Dendritic cell treated with granulocyte-macrophage colony-stimulating factor and Interleukin-4, amounts not matched to agents 40 ng/mL and 50 ng/mL, for 4 days (primary cell): ENCODE measurements around the gene PIK3R2.
"Not testable (repeated sequence)": the region's sequence is repeated elsewhere in the genome, so short reads cannot be mapped to it uniquely, and the experiment has no call there.

ENCODE experiments used
- H3K27ac Mint-ChIP-seq: one replicate; pipeline ENCODE4 v1.8.0; 2022; ENCODE audit warnings: mild to moderate bottlenecking, mixed read lengths
- H3K27me3 Mint-ChIP-seq: one replicate; pipeline ENCODE4 v1.8.0; 2022; ENCODE audit warnings: mild to moderate bottlenecking, mixed read lengths
- H3K36me3 Mint-ChIP-seq: one replicate; pipeline ENCODE4 v1.8.0; 2022; ENCODE audit warnings: low read depth, mixed read lengths
- H3K4me1 Mint-ChIP-seq: one replicate; pipeline ENCODE4 v1.8.0; 2022; ENCODE audit warnings: low read depth, mixed read lengths
- H3K4me3 Mint-ChIP-seq: one replicate; pipeline ENCODE4 v1.8.0; 2022; ENCODE audit warnings: mild to moderate bottlenecking, moderate library complexity, mixed read lengths
- H3K9me3 Mint-ChIP-seq: one replicate; pipeline ENCODE4 v1.8.0; 2022; ENCODE audit warnings: mixed read lengths
- intact Hi-C: fragments of 100-400 bp; cut with micrococcal nuclease; formaldehyde crosslinking; loops from one replicate; pipeline ENCODE4 v1.15.0; 2022

Gene PIK3R2

DNA sequence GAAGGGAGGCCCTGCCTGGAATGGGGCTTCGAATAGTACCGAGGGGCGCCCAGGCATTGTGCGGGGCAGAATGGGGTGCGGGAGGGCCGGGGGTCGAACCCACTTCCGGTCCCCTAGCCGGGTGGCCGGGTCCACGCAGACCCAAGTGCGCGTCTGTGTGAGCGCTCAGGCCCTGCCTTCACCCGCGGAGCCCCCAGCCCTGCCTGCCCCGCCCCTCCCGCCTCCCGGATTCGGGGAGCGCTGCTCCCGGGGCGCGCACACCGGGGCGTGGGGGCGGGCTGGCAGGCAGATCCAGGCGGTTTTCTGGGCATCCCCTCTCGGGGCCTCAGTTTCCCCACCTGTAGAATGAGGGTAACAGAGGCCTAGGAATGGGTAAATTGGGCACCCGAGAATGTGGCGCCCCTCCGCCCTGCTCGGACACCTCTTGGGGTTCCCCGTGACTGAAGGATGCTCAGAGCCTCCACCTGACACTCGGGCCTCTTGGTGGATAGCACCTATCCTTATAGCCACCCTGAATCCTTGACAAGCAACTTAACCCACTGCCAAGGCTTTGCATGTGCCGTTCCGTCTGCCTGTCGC lies 682 bp downstream of the PIK3R2 start:
- peaks cover 50% of the 10 kb centered on the region for H3K4me1 Mint-ChIP-seq
- no peaks in the 10 kb centered on the region for H3K27me3 Mint-ChIP-seq
- peak overlapping the region; percentile 90 for H3K27ac Mint-ChIP-seq
- no peaks in the 10 kb centered on the region for H3K9me3 Mint-ChIP-seq
- peaks cover 36% of the 10 kb centered on the region for H3K36me3 Mint-ChIP-seq
- H3K4me3 Mint-ChIP-seq = peak overlapping the region; percentile 74
- intact Hi-C loops = loop anchor here (5.0 kb wide), 1 partner anchor 36 kb away; no protein-coding TSS in a partner anchor

DNA sequence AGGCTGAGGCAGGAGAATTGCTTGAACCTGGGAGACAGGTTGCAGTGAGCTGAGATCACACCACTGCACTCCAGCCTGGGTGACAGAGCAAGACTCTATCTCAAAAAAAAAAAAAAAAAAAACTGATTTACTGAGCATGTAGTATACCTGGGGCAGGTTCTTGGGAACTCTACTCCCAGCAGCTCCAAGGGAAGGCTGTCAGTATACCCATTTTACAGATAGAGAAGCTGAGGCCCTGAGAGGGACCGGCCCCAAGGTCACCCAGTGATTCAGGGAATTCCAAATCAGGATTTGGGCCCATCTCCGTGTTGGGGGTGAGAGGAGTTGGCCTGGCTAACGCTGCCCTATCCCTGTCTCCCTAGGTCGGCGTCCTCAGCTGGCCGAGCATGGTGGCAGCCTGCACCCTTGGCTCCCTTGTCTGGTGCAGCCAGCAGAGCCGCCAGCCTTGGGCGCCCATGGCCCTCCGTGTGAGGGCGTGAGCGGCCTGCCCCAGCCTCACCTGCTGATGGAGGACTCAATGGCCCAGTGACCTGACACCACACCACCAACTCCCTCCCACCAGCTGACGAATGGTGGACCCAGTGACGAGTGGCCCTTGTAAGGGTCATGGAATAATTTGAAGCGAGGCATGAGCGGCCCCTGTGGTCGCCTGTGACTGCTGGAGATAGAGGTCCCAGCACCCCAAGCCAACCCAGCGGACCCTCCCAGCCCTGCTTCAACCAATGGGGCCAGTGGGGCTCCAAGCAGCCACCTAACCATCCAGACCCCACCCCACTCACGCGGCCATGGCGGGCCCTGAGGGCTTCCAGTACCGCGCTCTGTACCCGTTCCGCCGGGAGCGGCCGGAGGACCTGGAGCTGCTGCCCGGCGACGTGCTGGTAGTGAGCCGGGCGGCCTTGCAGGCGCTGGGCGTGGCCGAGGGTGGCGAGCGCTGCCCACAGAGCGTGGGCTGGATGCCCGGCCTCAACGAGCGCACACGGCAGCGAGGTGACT lies 2.4 kb downstream of the PIK3R2 start:
- Mint-ChIP-seq H3K36me3 (peaks cover 23% of the 10 kb centered on the region), H3K4me3 (no peak overlapping the region), H3K27me3 (no peaks in the 10 kb centered on the region), H3K27ac (no peak overlapping the region), H3K4me1 (peaks cover 54% of the 10 kb centered on the region), H3K9me3 (no peaks in the 10 kb centered on the region)
- intact Hi-C loops = no loop called here

DNA sequence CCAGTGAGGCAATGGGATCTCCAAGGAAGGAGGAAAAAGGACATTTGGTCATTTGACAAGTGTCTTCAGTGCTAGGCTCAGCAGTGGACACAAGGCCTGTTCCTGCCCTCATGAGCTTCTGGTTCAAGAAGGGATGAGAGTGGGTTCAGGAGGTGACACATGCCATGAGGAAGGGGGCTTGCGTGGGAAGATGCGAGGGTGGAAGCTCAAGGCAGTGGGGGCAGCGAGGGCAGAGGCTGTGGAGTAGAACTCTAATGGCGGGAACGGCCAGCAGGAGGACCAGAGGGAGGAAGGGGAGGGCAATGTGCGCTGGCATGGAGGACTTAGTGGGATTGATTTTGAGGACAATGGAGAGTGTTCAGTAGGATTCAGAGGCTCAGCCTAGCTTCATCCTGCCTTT lies 3.3 kb downstream of the PIK3R2 start:
- H3K27me3 Mint-ChIP-seq = no peaks in the 10 kb centered on the region
- H3K27ac Mint-ChIP-seq = no peak overlapping the region
- peaks cover 24% of the 10 kb centered on the region for H3K36me3 Mint-ChIP-seq
- intact Hi-C loops = no loop called here
- H3K4me3 Mint-ChIP-seq = no peak overlapping the region
- peaks cover 57% of the 10 kb centered on the region for H3K4me1 Mint-ChIP-seq
- H3K9me3 Mint-ChIP-seq = no peaks in the 10 kb centered on the region

DNA sequence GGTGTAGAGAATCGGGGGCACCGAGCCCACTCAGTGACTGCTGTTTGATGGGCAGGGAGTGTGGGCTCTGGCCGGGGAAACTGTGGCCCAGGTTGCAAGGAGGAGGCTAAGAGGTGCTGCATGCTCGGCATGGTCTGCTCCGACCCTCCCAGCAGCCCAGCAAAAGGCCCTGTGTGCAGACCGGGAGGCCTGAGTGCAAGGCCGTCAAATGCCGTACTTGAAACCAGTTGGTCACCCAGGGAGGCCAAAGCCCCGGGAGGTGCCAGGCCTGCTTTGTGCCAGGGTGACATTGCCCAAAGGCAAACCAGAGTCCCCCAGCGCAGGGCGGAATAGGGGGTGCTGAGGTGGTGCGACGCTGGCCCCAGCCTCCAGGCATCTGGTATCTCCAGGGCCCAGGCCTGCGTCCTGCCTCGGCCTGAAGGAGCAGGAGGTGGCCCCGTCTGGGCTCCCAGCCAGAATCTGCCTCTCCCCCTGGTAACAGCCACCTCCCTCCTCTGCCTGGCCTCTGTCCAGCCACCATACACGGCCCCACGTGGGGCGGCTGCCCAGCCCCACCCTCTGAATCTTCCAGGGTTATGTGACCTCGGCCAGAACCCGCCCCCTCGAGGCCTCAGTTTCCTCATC lies 4.0 kb downstream of the PIK3R2 start:
- H3K4me3 Mint-ChIP-seq = no peak overlapping the region
- H3K27me3 Mint-ChIP-seq = no peaks in the 10 kb centered on the region
- intact Hi-C loops = no loop called here
- H3K4me1 Mint-ChIP-seq = peaks cover 56% of the 10 kb centered on the region
- H3K27ac Mint-ChIP-seq = no peak overlapping the region
- no peaks in the 10 kb centered on the region for H3K9me3 Mint-ChIP-seq
- peaks cover 28% of the 10 kb centered on the region for H3K36me3 Mint-ChIP-seq

DNA sequence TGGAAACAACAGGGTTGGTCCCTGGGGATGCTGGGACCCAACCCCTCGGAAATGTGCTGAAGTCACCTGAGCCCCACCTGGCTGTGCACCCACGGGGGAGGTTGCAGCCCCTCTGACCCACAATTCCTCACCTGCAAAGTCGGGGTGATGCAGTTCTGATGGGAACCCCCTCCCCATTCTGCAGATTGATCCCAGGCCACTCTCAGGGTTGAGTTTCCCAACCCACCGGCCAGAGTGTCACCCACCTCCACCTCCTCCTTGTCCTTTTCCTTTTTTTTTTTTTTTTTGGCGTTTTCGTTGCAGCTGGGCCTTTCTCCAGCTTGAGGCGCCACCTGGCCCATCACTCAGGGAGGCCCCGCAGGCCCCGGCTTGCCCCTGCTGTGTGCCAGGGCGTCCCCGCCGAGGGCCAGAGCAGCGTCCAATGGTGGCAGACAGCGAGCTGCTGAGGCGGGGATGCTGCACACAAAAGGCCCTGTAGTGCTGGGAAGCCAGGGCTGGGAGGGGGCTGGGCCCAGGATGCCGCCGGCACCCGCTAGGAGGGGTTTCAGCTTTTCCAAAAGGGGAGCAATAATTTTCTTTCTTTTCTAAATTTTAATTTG lies 4.6 kb downstream of the PIK3R2 start:
- H3K4me1 Mint-ChIP-seq = peaks cover 54% of the 10 kb centered on the region
- H3K36me3 Mint-ChIP-seq = peaks cover 34% of the 10 kb centered on the region
- intact Hi-C loops = no loop called here
- H3K9me3 Mint-ChIP-seq = no peaks in the 10 kb centered on the region
- H3K27me3 Mint-ChIP-seq = no peaks in the 10 kb centered on the region
- H3K27ac Mint-ChIP-seq = no peak overlapping the region
- H3K4me3 Mint-ChIP-seq = no peak overlapping the region

DNA sequence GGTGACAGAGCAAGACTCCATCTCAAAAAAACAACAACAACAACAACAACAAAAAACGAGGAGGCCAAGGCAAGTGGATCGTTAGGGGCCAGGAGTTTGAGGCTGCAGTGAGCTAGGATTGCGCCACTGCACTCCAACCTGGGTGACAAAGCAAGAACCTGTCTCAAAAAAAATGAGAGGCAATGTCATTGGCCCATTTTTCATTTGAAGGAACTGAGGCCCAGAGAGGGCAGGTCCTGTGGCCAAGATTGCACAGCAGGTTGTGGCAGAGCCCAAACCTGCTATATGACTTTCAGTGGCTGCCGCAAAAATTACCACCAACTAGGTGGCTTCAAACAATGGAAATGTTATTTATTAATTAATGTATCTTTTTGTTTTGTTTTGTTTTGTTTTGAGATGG lies 5.5 kb downstream of the PIK3R2 start:
- no peaks in the 10 kb centered on the region for H3K9me3 Mint-ChIP-seq
- H3K27me3 Mint-ChIP-seq = no peaks in the 10 kb centered on the region
- intact Hi-C loops = no loop called here
- peaks cover 54% of the 10 kb centered on the region for H3K4me1 Mint-ChIP-seq
- no peak overlapping the region for H3K4me3 Mint-ChIP-seq
- peaks cover 43% of the 10 kb centered on the region for H3K36me3 Mint-ChIP-seq
- H3K27ac Mint-ChIP-seq = no peak overlapping the region

DNA sequence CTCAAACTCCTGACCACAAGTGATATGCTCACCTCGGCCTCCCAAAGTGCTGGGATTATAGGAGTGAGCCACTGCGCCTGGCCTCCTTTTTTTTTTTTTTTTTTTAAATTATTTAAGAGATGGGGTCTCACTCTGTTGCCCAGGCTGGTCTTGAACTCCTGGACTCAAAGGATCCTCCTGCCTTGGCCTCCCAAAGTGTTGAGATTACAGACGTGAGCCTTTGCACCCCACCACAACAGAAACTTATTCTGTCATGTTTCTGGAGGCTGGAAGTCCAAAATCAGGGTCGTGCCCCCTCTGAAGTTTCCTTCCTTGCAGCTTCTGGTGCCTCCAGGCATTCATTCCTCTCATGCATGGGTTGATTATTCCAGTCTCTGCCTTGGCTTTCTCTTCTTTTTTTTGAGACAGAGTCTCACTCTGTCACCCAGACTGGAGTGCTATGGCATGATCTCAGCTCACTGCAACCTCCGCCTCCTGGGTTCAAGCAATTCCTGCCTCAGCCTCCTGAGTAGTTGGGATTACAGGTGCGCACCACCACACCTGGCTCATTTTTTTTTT lies 6.2 kb downstream of the PIK3R2 start:
- H3K4me3 Mint-ChIP-seq, H3K27me3 Mint-ChIP-seq, intact Hi-C loops, H3K27ac Mint-ChIP-seq, H3K9me3 Mint-ChIP-seq: not testable (repeated sequence)
- Mint-ChIP-seq H3K36me3 (peaks cover 50% of the 10 kb centered on the region), H3K4me1 (peaks cover 50% of the 10 kb centered on the region)

DNA sequence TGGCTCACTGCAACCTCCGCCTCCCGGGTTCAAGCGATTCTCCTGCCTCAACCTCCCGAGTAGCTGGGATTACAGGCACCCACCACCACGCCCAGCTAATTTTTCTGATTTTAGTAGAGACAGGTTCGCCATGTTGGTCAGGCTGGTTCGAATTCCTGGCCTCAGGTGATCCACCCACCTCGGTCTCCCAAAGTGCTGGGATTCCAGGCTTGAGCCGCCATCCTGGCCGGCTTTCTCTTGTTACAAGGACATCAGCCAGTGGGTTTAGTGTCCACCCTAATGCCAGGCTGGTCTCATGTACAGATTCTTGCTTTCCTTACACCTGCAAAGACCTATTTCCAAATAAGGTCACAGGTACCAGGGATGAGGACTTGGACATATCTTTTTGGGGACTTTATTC lies 6.8 kb downstream of the PIK3R2 start:
- H3K9me3 Mint-ChIP-seq = no peaks in the 10 kb centered on the region
- intact Hi-C loops = no loop called here
- no peaks in the 10 kb centered on the region for H3K27me3 Mint-ChIP-seq
- H3K27ac Mint-ChIP-seq = no peak overlapping the region
- no peak overlapping the region for H3K4me3 Mint-ChIP-seq
- H3K36me3 Mint-ChIP-seq = peaks cover 56% of the 10 kb centered on the region
- peaks cover 44% of the 10 kb centered on the region for H3K4me1 Mint-ChIP-seq

DNA sequence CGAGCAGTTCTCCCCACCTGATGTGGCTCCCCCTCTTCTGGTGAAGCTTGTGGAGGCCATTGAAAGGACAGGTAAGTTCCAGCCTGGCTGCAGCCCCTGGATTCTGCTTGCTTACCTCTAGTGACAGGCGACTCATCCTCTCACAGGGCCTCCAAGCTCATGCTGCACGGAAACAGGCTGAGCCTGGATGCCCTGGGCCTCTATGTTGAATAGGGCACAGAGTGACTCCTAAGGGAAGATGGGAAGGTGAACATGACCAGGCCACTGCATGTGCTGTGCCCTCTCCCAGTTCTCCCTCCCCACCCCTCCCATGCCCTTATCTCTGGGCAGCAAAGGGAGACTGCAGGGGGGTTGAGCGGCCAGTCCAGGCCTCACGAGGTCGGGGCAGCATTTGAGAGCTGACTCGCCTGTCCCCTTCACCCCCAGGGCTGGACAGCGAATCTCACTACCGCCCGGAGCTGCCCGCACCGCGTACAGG lies 7.6 kb downstream of the PIK3R2 start:
- intact Hi-C loops = no loop called here
- H3K27ac Mint-ChIP-seq = peak overlapping the region; percentile 55

DNA sequence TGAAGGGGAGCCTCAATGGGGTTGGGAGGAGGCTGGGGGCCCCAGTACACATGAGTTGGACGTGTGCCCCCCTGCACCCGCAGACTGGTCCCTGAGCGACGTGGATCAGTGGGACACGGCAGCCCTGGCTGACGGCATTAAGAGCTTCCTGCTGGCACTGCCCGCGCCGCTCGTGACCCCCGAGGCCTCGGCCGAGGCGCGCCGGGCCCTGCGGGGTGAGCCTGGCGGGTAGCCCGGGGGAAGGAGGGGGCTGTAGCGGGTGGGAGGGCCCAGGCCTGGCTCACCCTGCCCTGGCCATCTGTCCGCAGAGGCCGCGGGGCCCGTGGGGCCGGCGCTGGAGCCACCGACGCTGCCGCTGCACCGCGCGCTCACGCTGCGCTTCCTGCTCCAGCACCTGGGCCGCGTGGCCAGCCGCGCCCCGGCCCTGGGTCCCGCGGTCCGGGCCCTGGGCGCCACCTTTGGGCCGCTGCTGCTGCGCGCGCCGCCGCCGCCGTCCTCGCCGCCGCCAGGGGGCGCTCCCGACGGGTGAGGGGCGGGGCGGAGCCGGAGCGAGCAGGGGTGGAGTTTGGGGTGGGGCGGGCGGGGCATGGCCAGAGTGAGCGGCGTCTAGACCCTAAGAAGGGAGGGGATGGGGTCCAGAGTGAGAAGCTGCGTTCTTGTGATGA lies 8.1 kb downstream of the PIK3R2 start:
- intact Hi-C loops = no loop called here
- no peaks in the 10 kb centered on the region for H3K9me3 Mint-ChIP-seq
- H3K36me3 Mint-ChIP-seq = peaks cover 61% of the 10 kb centered on the region
- H3K27me3 Mint-ChIP-seq = no peaks in the 10 kb centered on the region
- peak overlapping the region; percentile 55 for H3K27ac Mint-ChIP-seq
- peaks cover 37% of the 10 kb centered on the region for H3K4me1 Mint-ChIP-seq
- peak overlapping the region; percentile 60 for H3K4me3 Mint-ChIP-seq

More for the DNA sequence above, 7.6 kb downstream of the PIK3R2 start:
- Mint-ChIP-seq H3K9me3 (no peaks in the 10 kb centered on the region), H3K36me3 (peaks cover 60% of the 10 kb centered on the region), H3K4me1 (peaks cover 40% of the 10 kb centered on the region), H3K27me3 (no peaks in the 10 kb centered on the region), H3K4me3 (peak overlapping the region; percentile 60)

DNA sequence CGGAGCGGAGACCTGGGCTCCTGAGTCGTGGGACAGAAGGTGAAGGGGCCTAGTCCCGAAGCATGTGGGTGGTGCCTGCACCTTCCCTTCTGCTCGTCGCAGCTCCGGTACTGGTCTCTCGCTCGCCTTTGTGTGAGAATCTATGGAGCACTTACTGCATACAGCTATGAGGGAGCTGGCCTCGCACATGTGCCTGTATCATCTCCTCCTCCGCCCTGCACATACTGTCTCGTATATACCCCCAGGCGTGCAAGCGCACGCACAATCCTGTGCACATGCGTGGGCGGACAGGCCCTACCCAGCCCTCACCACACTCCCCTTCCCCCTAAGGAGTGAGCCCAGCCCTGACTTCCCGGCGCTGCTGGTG lies 8.7 kb downstream of the PIK3R2 start:
- Mint-ChIP-seq H3K9me3 (no peaks in the 10 kb centered on the region), H3K27ac (peak overlapping the region; percentile 30), H3K36me3 (peaks cover 61% of the 10 kb centered on the region), H3K4me1 (peaks cover 32% of the 10 kb centered on the region), H3K4me3 (peak overlapping the region; percentile 40), H3K27me3 (no peaks in the 10 kb centered on the region)
- intact Hi-C loops = no loop called here

DNA sequence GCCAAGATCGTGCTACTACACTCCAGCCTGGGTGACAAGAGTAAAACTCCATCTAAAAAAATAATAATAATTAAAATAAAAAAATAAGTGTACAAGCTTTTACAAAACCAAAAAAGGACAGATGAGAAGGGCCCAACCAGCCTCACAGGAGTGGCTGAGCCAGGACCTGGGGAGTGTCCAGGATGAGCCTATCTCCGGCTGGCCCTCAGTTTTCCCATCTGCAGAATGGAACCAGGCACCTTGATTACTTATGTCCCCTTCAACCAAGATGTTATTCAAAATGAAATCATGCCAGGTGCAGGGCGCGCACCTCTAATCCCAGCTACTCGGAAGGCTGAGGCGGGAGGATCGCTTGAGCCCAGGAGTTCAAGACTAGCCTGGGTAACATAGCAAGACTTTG lies 11.1 kb downstream of the PIK3R2 start:
- H3K4me3 Mint-ChIP-seq = no peak overlapping the region
- intact Hi-C loops = no loop called here
- no peaks in the 10 kb centered on the region for H3K9me3 Mint-ChIP-seq
- no peaks in the 10 kb centered on the region for H3K27me3 Mint-ChIP-seq
- H3K4me1 Mint-ChIP-seq = peaks cover 34% of the 10 kb centered on the region
- H3K27ac Mint-ChIP-seq = no peak overlapping the region
- H3K36me3 Mint-ChIP-seq = peaks cover 85% of the 10 kb centered on the region
